IPS DF 6.9 (cell line): ENCODE measurements around the gene DBH.

Experiments used
- DNase-seq: peaks from one replicate; pipeline ENCODE4 v3.0.0-alpha.2; 2013; ENCODE audit warnings: low read depth, low spot score
- H3K27ac ChIP-seq: one replicate; pipeline ENCODE4 v1.5.1; 2013; ENCODE audit warnings: low read length, control low read depth
- H3K27me3 ChIP-seq: 2 replicates; pipeline ENCODE4 v1.6.1; 2013; ENCODE audit warnings: mild to moderate bottlenecking, low read length; ENCODE audit not compliant: control insufficient read depth, insufficient read depth
- H3K36me3 ChIP-seq: 2 replicates; pipeline ENCODE4 v1.6.1; 2013; ENCODE audit warnings: low read length; ENCODE audit not compliant: control insufficient read depth, insufficient read depth
- H3K4me1 ChIP-seq: 2 replicates; pipeline ENCODE4 v1.6.1; 2013; ENCODE audit warnings: low read length; ENCODE audit not compliant: control insufficient read depth, insufficient read depth
- H3K4me3 ChIP-seq: 2 replicates; pipeline ENCODE4 v1.5.1; 2013; ENCODE audit warnings: mild to moderate bottlenecking, low read length
- H3K9me3 ChIP-seq: 2 replicates; pipeline ENCODE4 v1.6.1; 2013; ENCODE audit warnings: low read length, inconsistent platforms; ENCODE audit not compliant: control insufficient read depth, insufficient read depth
- WGBS: extraction: QIAGEN DNeasy Blood & Tissue Kit; methylation state at CpG from one replicate; pipeline ENCODE4 v1.1.7; 2013; ENCODE audit warnings: mixed read lengths, missing lambda C conversion rate; ENCODE audit not compliant: insufficient read length, insufficient coverage; 5-methylcytosine and 5-hydroxymethylcytosine counted together

DBH gene

GRCh38 chr9:133594310-133594709 lies 41.9 kb upstream of the DBH start:
- Histone ChIP-seq H3K9me3 (no peaks in the 10 kb centered on the region), H3K27ac (no peak overlapping the region), H3K27me3 (no peaks in the 10 kb centered on the region), H3K4me3 (no peak overlapping the region), H3K4me1 (0 out of 2 replicates have a peak, but pooled peaks cover 2% of the 10 kb centered on the region), H3K36me3 (no peaks in the 10 kb centered on the region)
- no CpG with 5 or more reads among the region's 2 CpGs for WGBS
- no peak for DNase-seq

GRCh38 chr9:133595910-133596309 lies 40.3 kb upstream of the DBH start:
- no peak for DNase-seq
- no peaks in the 10 kb centered on the region for H3K9me3 ChIP-seq
- no peak overlapping the region for H3K27ac ChIP-seq
- no peaks in the 10 kb centered on the region for H3K4me1 ChIP-seq
- no peak overlapping the region for H3K4me3 ChIP-seq
- WGBS, result no CpG with 5 or more reads among the region's 8 CpGs
- H3K27me3 ChIP-seq, result no peaks in the 10 kb centered on the region
- H3K36me3 ChIP-seq, result no peaks in the 10 kb centered on the region

GRCh38 chr9:133597316-133597957 lies 38.7 kb upstream of the DBH start:
- no CpG with 5 or more reads among the region's 7 CpGs for WGBS
- Histone ChIP-seq H3K27ac (no peak overlapping the region), H3K4me1 (no peaks in the 10 kb centered on the region), H3K9me3 (no peaks in the 10 kb centered on the region), H3K27me3 (no peaks in the 10 kb centered on the region), H3K36me3 (no peaks in the 10 kb centered on the region), H3K4me3 (no peak overlapping the region)
- no peak for DNase-seq

- no peak for DNase-seq
- no CpG with 5 or more reads among the region's 7 CpGs for WGBS
These were observed 37.2 kb upstream of the DBH start for GRCh38 chr9:133598978-133599377.

GRCh38 chr9:133599470-133600173 lies 36.5 kb upstream of the DBH start:
- no peaks in the 10 kb centered on the region for H3K4me1 ChIP-seq
- no CpG with 5 or more reads among the region's 6 CpGs for WGBS
- DNase-seq, result no peak
- H3K9me3 ChIP-seq, result no peaks in the 10 kb centered on the region
- H3K27me3 ChIP-seq, result no peaks in the 10 kb centered on the region
- no peaks in the 10 kb centered on the region for H3K36me3 ChIP-seq
- H3K4me3 ChIP-seq, result no peak overlapping the region
- no peak overlapping the region for H3K27ac ChIP-seq

More at GRCh38 chr9:133598978-133599377, 37.2 kb upstream of the DBH start:
- no peaks in the 10 kb centered on the region for H3K27me3 ChIP-seq
- H3K36me3 ChIP-seq, result no peaks in the 10 kb centered on the region
- no peaks in the 10 kb centered on the region for H3K9me3 ChIP-seq
- no peak overlapping the region for H3K4me3 ChIP-seq
- no peak overlapping the region for H3K27ac ChIP-seq
- H3K4me1 ChIP-seq, result no peaks in the 10 kb centered on the region

- Histone ChIP-seq H3K36me3 (no peaks in the 10 kb centered on the region), H3K9me3 (no peaks in the 10 kb centered on the region), H3K27ac (no peak overlapping the region), H3K4me1 (no peaks in the 10 kb centered on the region), H3K27me3 (no peaks in the 10 kb centered on the region), H3K4me3 (no peak overlapping the region)
- no CpG with 5 or more reads among the region's 7 CpGs for WGBS
- DNase-seq, result no peak
These were observed 35.4 kb upstream of the DBH start for GRCh38 chr9:133600739-133601138.

- WGBS, result no CpG with 5 or more reads among the region's 10 CpGs
- Histone ChIP-seq H3K9me3 (no peaks in the 10 kb centered on the region), H3K4me3 (no peak overlapping the region), H3K4me1 (no peaks in the 10 kb centered on the region), H3K27ac (no peak overlapping the region), H3K27me3 (no peaks in the 10 kb centered on the region), H3K36me3 (no peaks in the 10 kb centered on the region)
- no peak for DNase-seq
These were observed 34.4 kb upstream of the DBH start for GRCh38 chr9:133601746-133602145.

GRCh38 chr9:133602277-133602676 lies 33.9 kb upstream of the DBH start:
- Histone ChIP-seq H3K9me3 (no peaks in the 10 kb centered on the region), H3K27ac (no peak overlapping the region), H3K4me1 (no peaks in the 10 kb centered on the region), H3K36me3 (no peaks in the 10 kb centered on the region), H3K4me3 (no peak overlapping the region), H3K27me3 (no peaks in the 10 kb centered on the region)
- DNase-seq, result no peak
- no CpG with 5 or more reads among the region's 10 CpGs for WGBS

- no peak overlapping the region for H3K27ac ChIP-seq
- no peaks in the 10 kb centered on the region for H3K4me1 ChIP-seq
- no peaks in the 10 kb centered on the region for H3K9me3 ChIP-seq
- H3K4me3 ChIP-seq, result no peak overlapping the region
- WGBS, result no CpG with 5 or more reads among the region's 14 CpGs
- DNase-seq, result no peak
- peaks cover under 1% of the 10 kb centered on the region; the same call in 1 of the 2 replicates for H3K27me3 ChIP-seq
- H3K36me3 ChIP-seq, result no peaks in the 10 kb centered on the region
These were observed 32.8 kb upstream of the DBH start for GRCh38 chr9:133603135-133603927.

- no CpG with 5 or more reads among the region's 5 CpGs for WGBS
- no peak overlapping the region for H3K4me3 ChIP-seq
- no peaks in the 10 kb centered on the region for H3K4me1 ChIP-seq
- DNase-seq, result no peak
- no peak overlapping the region for H3K27ac ChIP-seq
- H3K27me3 ChIP-seq, result peaks cover 5% of the 10 kb centered on the region; the same call in 1 of the 2 replicates
- H3K36me3 ChIP-seq, result no peaks in the 10 kb centered on the region
- H3K9me3 ChIP-seq, result no peaks in the 10 kb centered on the region
These were observed 31.9 kb upstream of the DBH start for GRCh38 chr9:133604214-133604613.
